Activated CD8-positive, alpha-beta memory T cell treated with anti-CD3 and anti-CD28 coated beads, Interleukin-2, amount 50 U/mL, for 24 hours (primary cell): ENCODE data around the gene ZNF513.
"Not testable (repeated sequence)": the region's sequence is repeated elsewhere in the genome, so short reads cannot be mapped to it uniquely, and the experiment has no call there.

Experiments used
- DNase-seq: peaks from one replicate; pipeline ENCODE4 v3.0.0-alpha.2; 2020; ENCODE audit errors: extremely low read depth

The ZNF513 gene

GRCh38 chr2:27380626-27381545, at the start of gene ZNF513:
Gene ZNF513 (minus strand): TSS chr2:27380734. CDS start chr2:27380526, 208 bp downstream.
- peak; percentile 75 for DNase-seq

GRCh38 chr2:27428978-27429541, 48.5 kb upstream of the ZNF513 start:
- DNase-seq: no peak

DNA sequence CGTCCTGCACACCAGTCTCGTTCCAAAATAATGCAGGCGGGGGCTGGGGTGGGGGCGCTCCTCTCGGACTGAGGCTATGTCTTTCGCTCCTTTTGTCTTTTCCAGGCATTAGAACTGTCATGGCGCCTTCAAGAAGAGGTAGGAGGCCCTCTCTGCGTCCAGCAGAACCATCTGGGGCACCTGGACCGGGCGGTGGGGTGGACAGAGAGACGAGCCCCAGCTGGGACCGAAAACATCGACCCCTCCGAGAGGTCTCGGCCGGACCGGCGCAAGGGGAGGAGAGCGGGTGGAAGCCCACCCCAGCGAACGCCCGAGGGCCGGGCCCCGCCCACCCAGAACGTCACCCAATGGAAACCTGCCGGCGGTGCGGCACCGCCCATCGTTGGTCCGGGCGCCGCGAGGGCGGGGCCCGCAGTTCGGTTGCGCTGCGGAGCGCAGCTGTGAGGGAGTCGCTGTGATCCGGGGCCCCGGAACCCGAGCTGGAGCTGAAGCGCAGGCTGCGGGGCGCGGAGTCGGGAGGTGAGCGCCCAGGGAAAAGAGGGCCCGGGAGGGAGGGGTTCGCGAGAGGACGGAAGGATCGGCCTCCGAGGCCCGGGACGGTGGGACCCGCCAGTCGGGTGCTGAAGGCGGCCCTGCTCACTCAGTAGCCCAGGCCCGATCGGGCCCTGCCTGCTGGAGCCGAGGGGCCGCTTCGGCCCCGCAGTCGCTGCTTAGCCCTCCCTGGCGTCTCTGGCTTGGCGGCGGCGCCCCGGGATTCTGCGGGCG, 47.9 kb upstream of the ZNF513 start, which contains the start of gene NRBP1:
Gene NRBP1 (plus strand): TSS at position 419 of the 765 bp plus-strand sequence. CDS start 4,643 bp downstream, outside the sequence.
- peak; percentile 78 for DNase-seq

GRCh38 chr2:27427863-27428212, 47.3 kb upstream of the ZNF513 start:
- DNase-seq: no peak

- DNase-seq: not testable (repeated sequence)
Measured at GRCh38 chr2:27425039-27425438, 44.5 kb upstream of the ZNF513 start.

- DNase-seq: no peak
Measured at GRCh38 chr2:27422958-27423357, 42.4 kb upstream of the ZNF513 start.

- DNase-seq: no peak
Measured at GRCh38 chr2:27421660-27422250, 41.2 kb upstream of the ZNF513 start.

DNA sequence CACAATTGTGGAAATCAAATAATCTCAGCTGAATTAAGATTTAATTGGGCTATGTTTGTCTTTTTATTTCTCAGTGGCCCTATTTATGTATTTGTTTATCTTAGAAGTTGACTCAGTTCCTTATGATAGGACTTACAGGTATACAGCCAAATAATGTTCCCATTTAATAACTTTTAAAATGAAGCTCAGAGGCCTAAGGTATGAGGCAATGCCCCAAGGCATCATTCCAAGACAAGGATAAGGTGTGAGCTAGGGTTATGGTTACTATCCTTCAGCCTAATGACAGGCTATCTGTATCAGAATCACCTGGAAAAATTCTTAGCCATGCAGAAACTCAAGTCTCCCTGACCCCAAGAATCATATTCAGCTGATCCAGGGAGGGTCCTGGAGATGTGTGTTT, 40.5 kb upstream of the ZNF513 start:
- DNase-seq: no peak

- DNase-seq: no peak
Measured at GRCh38 chr2:27416151-27416550, 35.6 kb upstream of the ZNF513 start.

DNA sequence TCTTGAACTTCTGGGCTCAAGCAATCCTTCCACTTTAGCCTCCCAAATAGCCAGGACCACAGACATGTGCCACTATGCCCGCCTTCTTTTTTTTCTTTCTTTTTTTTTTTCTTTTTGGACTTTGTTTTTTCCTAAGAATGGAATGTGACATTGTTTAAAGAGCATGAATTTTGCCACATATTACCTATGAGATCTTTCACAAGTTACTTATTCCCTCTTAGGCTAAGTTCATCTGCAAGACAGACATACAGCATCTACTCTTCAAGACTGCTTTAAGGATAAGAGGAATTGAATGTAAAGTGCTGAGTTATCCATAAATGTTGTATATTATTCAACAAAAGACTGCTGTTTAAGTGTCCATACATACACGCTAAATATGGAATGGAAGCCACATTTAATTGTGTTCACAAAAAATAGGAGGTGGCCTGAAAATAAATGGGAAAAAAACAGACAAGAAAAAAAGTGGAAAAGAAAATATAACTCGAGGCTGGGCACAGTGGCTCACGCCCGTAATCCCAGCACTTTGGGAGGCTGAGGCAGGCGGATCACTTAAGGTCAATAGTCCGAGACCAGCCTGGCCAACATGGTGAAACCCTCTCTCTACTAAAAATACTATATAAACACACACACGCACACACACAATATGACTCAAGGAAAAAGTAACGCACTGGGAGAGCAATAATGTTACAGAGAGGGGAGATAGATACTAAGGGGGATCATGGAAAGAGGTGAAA, 32.1 kb upstream of the ZNF513 start:
- no peak for DNase-seq

DNA sequence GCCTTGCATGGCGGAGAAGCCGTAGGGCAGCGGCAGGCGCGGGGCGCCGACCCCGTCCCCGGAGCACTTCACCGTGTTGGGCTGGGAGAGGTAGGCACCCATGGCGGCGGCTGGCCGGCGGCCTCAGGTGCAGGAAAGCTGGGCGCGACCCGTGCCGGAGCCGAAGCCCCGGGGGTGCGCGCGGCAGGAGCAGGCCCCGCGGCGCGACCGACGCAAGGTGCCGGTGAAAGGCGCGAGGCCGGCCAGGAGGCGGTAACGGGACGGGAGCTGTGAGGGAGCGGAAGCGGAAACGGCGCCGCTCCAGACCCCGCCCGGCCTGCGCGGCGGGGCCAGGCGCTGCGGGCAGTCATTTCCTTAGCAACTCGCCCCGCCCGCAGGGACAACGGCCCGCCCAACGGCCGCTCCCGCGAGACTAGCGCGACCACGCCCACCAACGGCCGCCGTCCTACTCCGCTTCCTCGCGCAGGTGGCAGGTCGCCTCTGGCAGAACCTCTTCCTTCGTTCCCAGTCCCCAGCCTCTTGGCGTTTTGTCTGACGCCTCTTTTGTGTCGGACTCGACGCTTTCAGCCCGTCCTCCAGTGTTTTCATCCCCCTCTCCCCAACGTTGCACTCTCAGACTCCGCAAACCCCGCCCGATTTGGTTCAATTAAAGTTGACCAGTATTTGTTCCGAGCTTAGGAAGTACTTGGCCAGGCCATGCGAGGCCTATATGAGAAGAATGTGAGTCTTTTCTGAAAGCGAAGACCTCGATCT, 29.0 kb upstream of the ZNF513 start, which contains the start of gene PPM1G:
Gene PPM1G (minus strand): TSS at position 271 of the 753 bp plus-strand sequence. CDS start 169 bp downstream, at position 102.
- peak; percentile 87 for DNase-seq

GRCh38 chr2:27408601-27409320, 28.2 kb upstream of the ZNF513 start:
- no peak for DNase-seq

GRCh38 chr2:27407798-27408491, 27.4 kb upstream of the ZNF513 start:
- DNase-seq: no peak

GRCh38 chr2:27400348-27401135, 20.0 kb upstream of the ZNF513 start:
- DNase-seq: no peak

DNA sequence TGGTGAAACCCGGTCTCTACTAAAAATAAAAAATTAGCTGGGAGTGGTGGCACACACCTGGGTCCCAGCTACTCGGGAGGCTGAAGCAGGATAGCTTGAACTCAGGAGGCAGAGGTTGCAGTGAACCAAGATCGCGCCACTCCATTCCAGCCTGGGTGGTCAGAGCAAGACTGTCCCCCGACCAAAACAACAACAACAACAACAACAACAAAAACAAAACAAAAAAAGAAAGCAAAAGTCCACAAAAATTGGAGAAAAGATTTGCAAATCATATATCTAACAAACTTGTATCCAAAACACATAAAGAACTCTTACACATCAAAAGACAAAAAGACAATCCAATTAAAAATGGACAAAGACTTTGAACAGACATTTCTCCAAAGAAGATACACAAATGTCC, 18.4 kb upstream of the ZNF513 start:
- no peak for DNase-seq

- DNase-seq: no peak
Measured at GRCh38 chr2:27393225-27393624, 12.7 kb upstream of the ZNF513 start.

GRCh38 chr2:27390822-27391679, 10.5 kb upstream of the ZNF513 start:
- no peak for DNase-seq
